Colonic mucosa (tissue), 4 donors: Measurements from ENCODE around the gene ECM2. TPM values are rescaled to one million over a fixed set of nuclear protein-coding genes. Genes with fewer than 3 reads are reported as not detected.
A peak's percentile ranks its signal among the peaks of the same experiment; 100 is the strongest.

Experiments used
- DNase-seq: peaks from one replicate; pipeline ENCODE4 v3.0.0-alpha.2; 2020
- H3K27ac ChIP-seq: fragments of 200-600 bp; one replicate; pipeline ENCODE4 v1.8.0; 2021
- H3K27me3 ChIP-seq: fragments of 200-600 bp; one replicate; pipeline ENCODE4 v1.8.0; 2021
- H3K36me3 ChIP-seq: fragments of 200-600 bp; one replicate; pipeline ENCODE4 v1.8.0; 2021
- H3K4me1 ChIP-seq: fragments of 200-600 bp; one replicate; pipeline ENCODE4 v1.8.0; 2021; ENCODE audit warnings: mild to moderate bottlenecking
- H3K4me3 ChIP-seq: fragments of 200-600 bp; one replicate; pipeline ENCODE4 v1.8.0; 2021
- H3K9ac ChIP-seq, 2 donors: one replicate each; pipeline ENCODE4 v1.7.0; 2013; ENCODE audit warnings: control low read depth in 2 of 2, low read depth in 2 of 2, low read length in 2 of 2
- H3K9me3 ChIP-seq: fragments of 200-600 bp; one replicate; pipeline ENCODE4 v1.8.0; 2021
- CTCF ChIP-seq: fragments of 200-600 bp; IDR thresholded peaks from one replicate; pipeline ENCODE4 v1.8.0; 2022; ENCODE audit warnings: antibody characterized with exemption, mild to moderate bottlenecking
- intact Hi-C: fragments of 100-400 bp; cut with DNase I; formaldehyde crosslinking; loops from one replicate; pipeline ENCODE4 v1.14.1; 2022
- total RNA-seq, 2 donors: library from RNA; stranded (reverse); fragmentation: NEBNext Ultra II Directional in 1 of 2; extraction: Animal tissue kit (Norgen Biotek cat#: 25700) in 1 of 2; gene quantifications; one replicate each; pipeline ENCODE4 v1.2.1, GENCODE V29; 2021
- donor health status: healthy.
- donor health status: DM: no; HTN: no; CAD: no.
- donor health status: DM: no; HTN: no; CAD: no.

The ECM2 gene
- total RNA-seq, 2 donors from 2014 or later = 0.30 to 3.8 TPM

GRCh38 chr9:92563116-92564100 lies 27.6 kb upstream of the ECM2 start:
- Histone ChIP-seq H3K27ac (peak overlapping the region; percentile 3), H3K4me1 (no peaks in the 10 kb centered on the region), H3K27me3 (no peaks in the 10 kb centered on the region), H3K9ac (no peak overlapping the region), H3K4me3 (no peak overlapping the region), H3K36me3 (no peaks in the 10 kb centered on the region), H3K9me3 (no peaks in the 10 kb centered on the region)
- intact Hi-C loops = no loop called here
- no peak for DNase-seq
- no peak for TF ChIP-seq CTCF

GRCh38 chr9:92562461-92562967 lies 26.7 kb upstream of the ECM2 start:
- no peak for TF ChIP-seq CTCF
- no peaks in the 10 kb centered on the region for H3K36me3 ChIP-seq
- H3K9ac ChIP-seq = peak overlapping the region in 1 of 2 donors; percentile 12
- no peak overlapping the region for H3K4me3 ChIP-seq
- intact Hi-C loops = no loop called here
- DNase-seq = peak; percentile 45
- peak overlapping the region; percentile 3 for H3K27ac ChIP-seq
- no peaks in the 10 kb centered on the region for H3K4me1 ChIP-seq
- H3K9me3 ChIP-seq = no peaks in the 10 kb centered on the region
- no peaks in the 10 kb centered on the region for H3K27me3 ChIP-seq

GRCh38 chr9:92561374-92562330 lies 25.9 kb upstream of the ECM2 start:
- no peak for DNase-seq
- TF ChIP-seq CTCF = no peak
- Histone ChIP-seq H3K9me3 (no peaks in the 10 kb centered on the region), H3K4me1 (no peaks in the 10 kb centered on the region), H3K9ac (no peak overlapping the region), H3K27ac (no peak overlapping the region), H3K27me3 (no peaks in the 10 kb centered on the region), H3K36me3 (no peaks in the 10 kb centered on the region), H3K4me3 (no peak overlapping the region)
- intact Hi-C loops = no loop called here

- H3K27me3 ChIP-seq = no peaks in the 10 kb centered on the region
- intact Hi-C loops = no loop called here
- H3K27ac ChIP-seq = no peak overlapping the region
- peak; percentile 68 for DNase-seq
- H3K9ac ChIP-seq = no peak overlapping the region
- no peaks in the 10 kb centered on the region for H3K9me3 ChIP-seq
- no peak overlapping the region for H3K4me3 ChIP-seq
- no peaks in the 10 kb centered on the region for H3K36me3 ChIP-seq
- TF ChIP-seq CTCF = no peak
- H3K4me1 ChIP-seq = no peaks in the 10 kb centered on the region
Observed at GRCh38 chr9:92558612-92559374, 23.0 kb upstream of the ECM2 start.
